Mucosa of descending colon (tissue), 3 donors: Measurements from ENCODE around the gene OSBPL8. TPM values are rescaled to one million over a fixed set of nuclear protein-coding genes. Genes with fewer than 3 reads are reported as not detected.

ENCODE experiments used
- ATAC-seq: fragments of 200-7000 bp; cut with Tn5 transposase; one replicate; pipeline ENCODE4 v1.9.1; 2020; ENCODE audit warnings: mild to moderate bottlenecking, moderate library complexity
- DNase-seq, 3 donors: peaks; one replicate each; pipeline ENCODE4 v3.0.0-alpha.2; 2020
- H3K36me3 ChIP-seq: fragments of 200-600 bp; one replicate; pipeline ENCODE4 v1.8.0; 2021; ENCODE audit warnings: low read depth, mild to moderate bottlenecking
- H3K4me1 ChIP-seq: fragments of 200-600 bp; one replicate; pipeline ENCODE4 v1.8.0; 2021; ENCODE audit warnings: low read depth, mild to moderate bottlenecking
- H3K4me3 ChIP-seq: fragments of 200-600 bp; one replicate; pipeline ENCODE4 v1.8.0; 2021; ENCODE audit warnings: mild to moderate bottlenecking
- H3K9me3 ChIP-seq: fragments of 200-600 bp; one replicate; pipeline ENCODE4 v1.8.0; 2021; ENCODE audit warnings: mild to moderate bottlenecking
- intact Hi-C, 2 donors: fragments of 100-400 bp; cut with DNase I in 1 of 2; cut with micrococcal nuclease in 1 of 2; formaldehyde crosslinking; loops; one replicate each; pipeline versions ENCODE4 v1.11.0 to v1.11.1; 2022; cut with DNase I, micrococcal nuclease
- total RNA-seq, 3 donors: library from RNA; stranded (reverse); fragmentation: NEBNext Ultra II Directional in 2 of 3; extraction: Animal tissue kit (Norgen Biotek cat#: 25700) in 2 of 3; gene quantifications; one replicate each; pipeline versions ENCODE4 v1.2.1 to v1.2.4, GENCODE V29; 2021 to 2023
- TF ChIP-seq, protein P1 (sequence below): fragments of 200-600 bp; IDR thresholded peaks from one replicate; pipeline ENCODE4 v1.8.0; 2022; ENCODE audit warnings: antibody characterized with exemption, mild to moderate bottlenecking
- donor health status: DM: no; HTN: no; CAD: no; lungs with moderate emphysema.
- donor health status: DM: no; HTN: no; CAD: no.
- donor health status: DM: no; HTN: yes; CAD: no.

Gene OSBPL8
- total RNA-seq, 3 donors from 2014 or later = 26.3 to 56.0 (median 26.9) TPM

DNA sequence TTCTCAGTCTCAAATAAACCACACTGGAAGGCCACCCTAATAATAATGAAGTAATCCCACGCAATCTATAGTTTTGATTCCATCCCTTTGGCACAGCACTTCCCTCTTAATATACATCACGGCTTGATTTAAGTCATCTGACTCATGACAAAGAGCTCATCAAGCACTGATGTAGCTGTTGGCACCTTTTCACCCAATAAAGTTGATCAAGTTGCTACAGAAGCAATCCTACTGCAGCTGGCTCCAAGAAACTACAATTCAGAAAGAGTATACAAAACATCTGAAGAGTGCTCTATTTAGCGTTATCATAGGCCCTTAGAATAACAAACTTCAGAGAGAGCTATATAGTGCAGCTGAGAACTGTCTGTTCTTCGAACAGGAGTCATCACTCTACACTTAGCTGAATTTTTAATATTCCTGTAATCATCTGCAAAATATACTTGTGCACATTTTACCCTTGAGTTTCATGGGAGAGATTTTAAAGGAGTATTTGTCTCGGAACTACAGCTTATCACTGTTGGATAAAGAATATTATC, 94.9 kb downstream of the OSBPL8 start:
- ATAC-seq (no peak), DNase-seq (no peak)
- H3K36me3 ChIP-seq = no peaks in the 10 kb centered on the region
- H3K9me3 ChIP-seq = no peaks in the 10 kb centered on the region
- intact Hi-C loops = no loop called here
- H3K4me3 ChIP-seq = no peak overlapping the region
- H3K4me1 ChIP-seq = no peaks in the 10 kb centered on the region
- TF ChIP-seq, protein P1, sequence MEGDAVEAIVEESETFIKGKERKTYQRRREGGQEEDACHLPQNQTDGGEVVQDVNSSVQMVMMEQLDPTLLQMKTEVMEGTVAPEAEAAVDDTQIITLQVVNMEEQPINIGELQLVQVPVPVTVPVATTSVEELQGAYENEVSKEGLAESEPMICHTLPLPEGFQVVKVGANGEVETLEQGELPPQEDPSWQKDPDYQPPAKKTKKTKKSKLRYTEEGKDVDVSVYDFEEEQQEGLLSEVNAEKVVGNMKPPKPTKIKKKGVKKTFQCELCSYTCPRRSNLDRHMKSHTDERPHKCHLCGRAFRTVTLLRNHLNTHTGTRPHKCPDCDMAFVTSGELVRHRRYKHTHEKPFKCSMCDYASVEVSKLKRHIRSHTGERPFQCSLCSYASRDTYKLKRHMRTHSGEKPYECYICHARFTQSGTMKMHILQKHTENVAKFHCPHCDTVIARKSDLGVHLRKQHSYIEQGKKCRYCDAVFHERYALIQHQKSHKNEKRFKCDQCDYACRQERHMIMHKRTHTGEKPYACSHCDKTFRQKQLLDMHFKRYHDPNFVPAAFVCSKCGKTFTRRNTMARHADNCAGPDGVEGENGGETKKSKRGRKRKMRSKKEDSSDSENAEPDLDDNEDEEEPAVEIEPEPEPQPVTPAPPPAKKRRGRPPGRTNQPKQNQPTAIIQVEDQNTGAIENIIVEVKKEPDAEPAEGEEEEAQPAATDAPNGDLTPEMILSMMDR = no peak

DNA sequence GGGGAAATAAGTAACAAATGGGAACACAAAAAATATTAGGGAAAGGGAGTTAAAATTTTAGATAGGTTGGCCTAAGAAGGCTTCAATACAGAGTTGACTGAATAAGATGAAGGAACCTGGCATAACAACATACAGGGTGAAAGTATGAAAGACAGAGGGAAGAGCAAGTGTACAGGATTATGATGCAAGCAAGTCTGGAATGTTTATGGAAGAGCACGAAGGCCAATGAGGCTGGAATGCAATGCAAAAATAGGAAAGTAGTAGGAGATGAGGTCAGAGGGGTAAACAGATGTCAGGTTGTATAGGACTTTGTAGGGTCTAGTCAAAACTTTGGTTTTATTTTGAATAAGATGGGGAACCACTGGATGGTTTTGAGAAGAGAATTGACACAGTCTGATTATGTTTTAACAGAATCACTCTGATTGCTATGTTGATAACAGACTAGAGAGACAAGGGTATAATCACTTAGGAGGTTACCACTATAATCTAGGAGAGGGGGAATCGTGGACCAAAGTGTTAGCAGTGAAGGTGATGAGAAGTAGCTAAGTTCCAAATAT, 96.8 kb downstream of the OSBPL8 start:
- Histone ChIP-seq H3K4me3 (no peak overlapping the region), H3K36me3 (no peaks in the 10 kb centered on the region), H3K4me1 (no peaks in the 10 kb centered on the region), H3K9me3 (no peaks in the 10 kb centered on the region)
- TF ChIP-seq, protein P1 = no peak
- no peak for ATAC-seq
- intact Hi-C loops = no loop called here
- no peak for DNase-seq

DNA sequence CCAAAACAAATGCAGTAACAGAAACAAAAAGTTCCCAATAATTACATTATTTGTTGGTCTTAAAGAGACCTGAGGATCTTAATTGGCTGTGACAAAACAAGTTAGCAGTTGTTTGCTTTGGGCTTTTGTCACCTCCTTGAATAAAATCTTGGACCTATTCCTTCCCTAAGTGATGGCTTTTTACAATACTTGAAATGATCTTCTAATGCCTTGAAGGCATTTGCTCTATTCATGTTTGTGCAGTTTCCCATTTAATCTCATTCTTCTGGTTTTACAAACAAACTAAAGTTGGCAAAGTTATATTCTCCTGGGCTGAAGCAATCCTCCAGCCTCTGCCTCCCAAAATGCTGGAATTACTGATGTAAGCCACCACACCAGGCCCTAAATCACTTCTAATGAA, 98.8 kb downstream of the OSBPL8 start:
- Histone ChIP-seq H3K9me3 (no peaks in the 10 kb centered on the region), H3K4me1 (no peaks in the 10 kb centered on the region), H3K4me3 (no peak overlapping the region), H3K36me3 (no peaks in the 10 kb centered on the region)
- ATAC-seq (no peak), DNase-seq (no peak)
- intact Hi-C loops = no loop called here
- TF ChIP-seq, protein P1 = no peak

DNA sequence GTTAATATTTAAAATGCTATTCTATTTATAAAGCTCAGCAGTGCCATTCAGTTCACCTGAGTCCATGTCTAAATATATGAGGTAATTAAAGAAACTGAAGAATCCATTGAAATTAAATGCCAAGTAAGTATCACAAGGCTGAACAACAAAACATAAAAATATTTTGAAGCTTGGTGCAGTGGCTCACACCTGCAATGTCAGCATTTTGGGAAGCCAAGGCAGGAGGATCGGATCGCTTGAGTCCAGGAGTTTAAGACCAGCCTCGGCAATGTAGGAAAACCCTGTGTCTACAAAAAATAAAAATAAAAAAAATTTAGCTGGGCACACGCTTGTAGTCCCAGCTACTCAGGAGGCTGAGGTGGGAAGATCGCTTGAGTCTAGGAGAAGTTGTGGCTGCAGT, 101.8 kb downstream of the OSBPL8 start:
- ATAC-seq (no peak), DNase-seq (no peak)
- Histone ChIP-seq H3K4me1 (no peaks in the 10 kb centered on the region), H3K9me3 (no peaks in the 10 kb centered on the region), H3K36me3 (no peaks in the 10 kb centered on the region), H3K4me3 (no peak overlapping the region)
- intact Hi-C loops = no loop called here
- TF ChIP-seq, protein P1 = no peak

DNA sequence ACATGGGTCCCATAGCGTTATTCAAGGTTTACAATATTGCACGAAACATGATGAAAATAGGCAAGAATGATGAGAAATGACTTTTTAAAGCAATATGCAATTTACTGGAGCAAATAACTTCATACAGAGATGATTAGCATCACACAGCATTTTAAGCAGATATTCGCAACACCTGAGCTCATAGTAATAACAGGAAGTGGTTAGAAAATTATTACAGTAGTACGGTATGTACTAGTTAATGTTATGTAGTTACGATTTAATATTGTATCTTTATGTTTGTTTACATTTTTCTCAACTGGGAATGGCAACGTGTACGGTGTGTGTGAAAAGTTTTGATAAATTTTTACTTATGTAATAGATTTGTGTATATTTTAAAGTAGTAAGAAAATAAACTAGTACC, 102.6 kb downstream of the OSBPL8 start:
- Histone ChIP-seq H3K9me3 (no peaks in the 10 kb centered on the region), H3K4me3 (no peak overlapping the region), H3K4me1 (no peaks in the 10 kb centered on the region), H3K36me3 (no peaks in the 10 kb centered on the region)
- intact Hi-C loops = no loop called here
- ATAC-seq (peak; percentile 47), DNase-seq (no peak)
- TF ChIP-seq, protein P1 = no peak
